IMR-90 (cell line): Measurements from ENCODE around the gene WDR91.

Experiments used
- CEBPB ChIP-seq: IDR thresholded peaks from 2 replicates; pipeline ENCODE4 v1.6.1; 2012; ENCODE audit warnings: low read depth, low read length, improper control_type of control experiment
- MXI1 ChIP-seq: IDR thresholded peaks from 2 replicates; pipeline ENCODE4 v1.6.1; 2012; ENCODE audit warnings: low read depth, mild to moderate bottlenecking, low read length, moderate library complexity, borderline replicate concordance
- TF ChIP-seq, protein P1 (sequence below): fragments of 150-350 bp; IDR thresholded peaks from 2 replicates; pipeline ENCODE4 v1.6.1; 2016; ENCODE audit warnings: low read depth, mild to moderate bottlenecking, low read length, moderate library complexity, borderline replicate concordance
- TF ChIP-seq, protein P2 (sequence below): conservative IDR thresholded peaks from 2 replicates; pipeline ENCODE4 v1.5.1; 2012; ENCODE audit warnings: mild to moderate bottlenecking, low read depth, low read length, improper control_type of control experiment

DNA sequence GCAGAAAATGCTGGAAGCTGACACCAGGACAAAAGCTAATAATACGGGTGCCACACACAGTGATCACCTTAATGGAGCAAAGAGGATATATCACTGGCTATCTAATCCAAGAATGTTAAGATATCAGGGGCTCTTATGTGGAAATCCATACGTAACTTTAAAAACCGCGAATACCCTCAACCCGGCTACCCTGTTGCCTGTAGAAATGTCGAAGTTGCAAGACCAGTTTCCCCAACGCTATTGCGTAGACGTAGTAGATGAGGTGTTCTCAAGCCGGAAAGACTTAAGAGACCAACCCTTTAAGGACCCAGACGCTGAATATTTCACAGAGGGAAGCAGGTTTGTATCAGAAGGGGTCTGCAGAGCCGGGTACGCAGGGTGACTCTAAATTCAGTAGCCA is 33.0 kb downstream of the WDR91 start:
- TF ChIP-seq MXI1 (no peak), CEBPB (no peak)
- TF ChIP-seq, protein P1, sequence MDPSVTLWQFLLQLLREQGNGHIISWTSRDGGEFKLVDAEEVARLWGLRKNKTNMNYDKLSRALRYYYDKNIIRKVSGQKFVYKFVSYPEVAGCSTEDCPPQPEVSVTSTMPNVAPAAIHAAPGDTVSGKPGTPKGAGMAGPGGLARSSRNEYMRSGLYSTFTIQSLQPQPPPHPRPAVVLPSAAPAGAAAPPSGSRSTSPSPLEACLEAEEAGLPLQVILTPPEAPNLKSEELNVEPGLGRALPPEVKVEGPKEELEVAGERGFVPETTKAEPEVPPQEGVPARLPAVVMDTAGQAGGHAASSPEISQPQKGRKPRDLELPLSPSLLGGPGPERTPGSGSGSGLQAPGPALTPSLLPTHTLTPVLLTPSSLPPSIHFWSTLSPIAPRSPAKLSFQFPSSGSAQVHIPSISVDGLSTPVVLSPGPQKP, result no peak
- TF ChIP-seq, protein P2, sequence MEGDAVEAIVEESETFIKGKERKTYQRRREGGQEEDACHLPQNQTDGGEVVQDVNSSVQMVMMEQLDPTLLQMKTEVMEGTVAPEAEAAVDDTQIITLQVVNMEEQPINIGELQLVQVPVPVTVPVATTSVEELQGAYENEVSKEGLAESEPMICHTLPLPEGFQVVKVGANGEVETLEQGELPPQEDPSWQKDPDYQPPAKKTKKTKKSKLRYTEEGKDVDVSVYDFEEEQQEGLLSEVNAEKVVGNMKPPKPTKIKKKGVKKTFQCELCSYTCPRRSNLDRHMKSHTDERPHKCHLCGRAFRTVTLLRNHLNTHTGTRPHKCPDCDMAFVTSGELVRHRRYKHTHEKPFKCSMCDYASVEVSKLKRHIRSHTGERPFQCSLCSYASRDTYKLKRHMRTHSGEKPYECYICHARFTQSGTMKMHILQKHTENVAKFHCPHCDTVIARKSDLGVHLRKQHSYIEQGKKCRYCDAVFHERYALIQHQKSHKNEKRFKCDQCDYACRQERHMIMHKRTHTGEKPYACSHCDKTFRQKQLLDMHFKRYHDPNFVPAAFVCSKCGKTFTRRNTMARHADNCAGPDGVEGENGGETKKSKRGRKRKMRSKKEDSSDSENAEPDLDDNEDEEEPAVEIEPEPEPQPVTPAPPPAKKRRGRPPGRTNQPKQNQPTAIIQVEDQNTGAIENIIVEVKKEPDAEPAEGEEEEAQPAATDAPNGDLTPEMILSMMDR, result no peak
